Mucosa of rectum (tissue), 2 donors: ENCODE measurements around the gene SUN2.

Source experiments
- H3K27ac ChIP-seq, 2 donors: one replicate each; pipeline ENCODE4 v1.7.0; 2013; ENCODE audit warnings: inconsistent platforms in 2 of 2, low read depth in 2 of 2, low read length in 2 of 2
- H3K27me3 ChIP-seq, 2 donors: one replicate each; pipeline ENCODE4 v1.7.0; 2013; ENCODE audit warnings: low read length in 2 of 2; ENCODE audit not compliant: control insufficient read depth in 2 of 2, insufficient read depth in 2 of 2
- H3K36me3 ChIP-seq, 2 donors: one replicate each; pipeline ENCODE4 v1.7.0; 2013; ENCODE audit warnings: low read length in 2 of 2; ENCODE audit not compliant: control insufficient read depth in 2 of 2, insufficient read depth in 2 of 2
- H3K4me1 ChIP-seq, 2 donors: one replicate each; pipeline ENCODE4 v1.7.0; 2013; ENCODE audit warnings: low read length in 2 of 2, mild to moderate bottlenecking in 1 of 2; ENCODE audit not compliant: control insufficient read depth in 2 of 2, insufficient read depth in 2 of 2
- H3K4me3 ChIP-seq, 2 donors: one replicate each; pipeline ENCODE4 v1.7.0; 2013; ENCODE audit warnings: low read length in 2 of 2
- H3K9ac ChIP-seq, 2 donors: one replicate each; pipeline ENCODE4 v1.7.0; 2013; ENCODE audit warnings: low read length in 2 of 2, low read depth in 1 of 2, mild to moderate bottlenecking in 1 of 2
- H3K9me3 ChIP-seq, 2 donors: one replicate each; pipeline ENCODE4 v1.7.0; 2013; ENCODE audit warnings: low read length in 2 of 2; ENCODE audit not compliant: control insufficient read depth in 2 of 2
- donor health status: healthy.
- donor health status: Normal muscosa, but diverticular disease.

Gene SUN2

DNA sequence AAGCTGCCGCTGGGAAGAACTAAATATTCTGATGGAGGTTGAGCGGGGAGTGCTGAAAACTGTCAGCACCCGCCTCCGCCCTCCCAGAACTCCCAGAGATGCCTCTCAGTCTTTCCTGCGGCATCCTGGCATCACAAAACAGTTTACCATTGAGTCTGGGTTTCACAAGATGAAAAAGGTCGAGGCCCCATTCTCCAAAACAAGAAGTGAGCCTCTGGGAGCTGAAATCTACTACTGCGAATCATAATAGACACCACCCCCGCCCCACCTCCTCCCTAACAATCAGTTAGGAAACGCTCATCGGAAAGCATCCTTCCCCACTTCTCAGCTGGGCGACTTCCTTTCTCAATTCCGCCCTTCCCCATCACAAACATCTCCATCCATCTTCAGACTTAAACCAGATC is 1.0 kb downstream of the SUN2 start:
- Histone ChIP-seq H3K27me3 (no peaks in the 10 kb centered on the region), H3K4me3 (peak overlapping the region; percentile 71 to 82), H3K36me3 (peaks cover 27 to 32% of the 10 kb centered on the region in 2 donors), H3K27ac (peak overlapping the region; percentile 99 to 100), H3K4me1 (peaks cover 34% of the 10 kb centered on the region in 2 donors), H3K9me3 (no peaks in the 10 kb centered on the region), H3K9ac (peak overlapping the region; percentile 82 to 86)

DNA sequence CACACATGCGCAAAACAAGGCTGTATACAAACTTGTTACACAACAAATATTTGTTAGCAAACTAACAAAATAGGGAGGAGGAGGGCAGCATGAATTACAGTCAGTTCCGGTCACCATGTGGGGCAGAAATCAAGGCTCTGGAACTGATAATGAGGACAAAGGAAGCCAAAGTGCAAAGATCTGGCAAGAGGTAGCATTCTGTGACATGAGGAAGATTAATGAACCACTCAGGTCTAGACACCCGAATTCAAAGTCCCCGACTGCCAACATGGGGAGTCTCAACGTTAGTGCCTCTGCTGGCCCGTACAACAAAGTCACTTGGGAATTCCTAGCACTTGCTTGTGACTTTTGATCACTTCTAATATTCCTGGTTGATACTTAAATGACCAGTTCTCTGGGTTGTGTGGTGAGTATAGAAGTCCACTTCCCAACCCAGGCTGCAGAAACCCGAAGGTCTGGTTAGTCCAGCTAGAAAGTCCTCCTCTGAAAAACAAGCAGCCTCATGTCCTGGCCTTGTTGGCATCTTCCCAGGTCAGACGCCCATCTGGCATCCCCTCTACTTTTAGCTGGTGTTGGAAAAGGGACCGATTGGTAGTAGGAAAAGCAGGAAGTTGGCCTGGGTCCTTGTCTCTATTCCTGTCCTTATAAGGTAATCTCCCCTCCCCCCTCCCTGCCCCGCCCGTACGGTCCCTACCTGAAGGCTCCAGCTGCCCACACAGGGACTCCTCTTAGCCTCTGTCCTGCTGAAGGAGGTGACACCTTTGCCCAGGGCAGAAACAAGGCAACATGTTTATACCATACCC is 1.6 kb downstream of the SUN2 start:
- Histone ChIP-seq H3K36me3 (peaks cover 33 to 37% of the 10 kb centered on the region in 2 donors), H3K9ac (peak overlapping the region; percentile 81 to 82), H3K4me1 (peaks cover 34% of the 10 kb centered on the region in 2 donors), H3K27ac (peak overlapping the region; percentile 99 to 100), H3K9me3 (no peaks in the 10 kb centered on the region), H3K4me3 (peak overlapping the region; percentile 71 to 82), H3K27me3 (no peaks in the 10 kb centered on the region)

DNA sequence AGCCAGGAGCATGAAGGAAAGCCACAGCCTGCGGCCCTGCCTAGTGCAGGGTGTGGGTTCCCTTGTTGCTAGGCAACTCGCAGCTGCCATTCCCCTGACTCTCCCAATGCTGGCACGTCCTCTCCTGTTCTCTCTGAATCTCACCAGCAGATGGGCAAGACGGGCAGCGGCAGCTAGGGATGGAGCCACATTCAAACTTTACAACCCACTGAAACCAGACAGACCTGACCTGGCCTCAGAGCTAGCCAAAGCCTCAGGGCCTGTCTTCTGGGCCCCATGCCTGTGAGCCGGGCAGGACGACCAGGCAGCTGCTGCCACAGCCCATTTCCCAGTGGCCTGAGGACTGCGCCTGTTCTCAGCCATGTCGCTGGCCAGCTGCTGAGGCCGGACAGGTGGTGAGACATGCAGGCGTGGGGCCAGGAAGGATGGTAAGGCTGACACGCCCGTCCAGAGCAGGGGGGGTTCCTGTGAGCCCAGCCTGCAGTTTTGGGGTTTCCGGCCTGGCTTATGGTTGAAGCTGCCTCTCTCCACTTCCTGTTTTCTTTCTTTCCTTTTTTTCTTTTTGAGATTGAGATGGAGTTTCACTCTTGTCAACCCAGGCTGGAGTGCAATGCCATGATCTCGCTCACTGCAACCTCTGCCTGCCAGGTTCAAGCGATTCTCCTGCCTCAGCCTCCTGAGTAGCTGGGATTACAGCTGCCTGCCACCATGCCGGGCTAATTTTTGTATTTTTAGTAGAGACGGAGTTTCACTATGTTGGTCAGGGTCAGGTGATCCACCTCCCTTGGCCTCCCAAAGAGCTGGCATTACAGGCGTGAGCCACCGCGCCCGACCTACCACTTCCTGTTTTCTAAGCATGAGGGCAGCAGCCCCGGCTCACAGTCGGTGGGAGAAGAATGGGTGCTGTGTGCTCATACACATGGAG is 4.1 kb downstream of the SUN2 start:
- Histone ChIP-seq H3K27ac (peak overlapping the region; percentile 31 to 80), H3K4me3 (no peak overlapping the region), H3K4me1 (peaks cover 30 to 31% of the 10 kb centered on the region in 2 donors), H3K27me3 (no peaks in the 10 kb centered on the region), H3K9ac (no peak overlapping the region), H3K9me3 (no peaks in the 10 kb centered on the region), H3K36me3 (peaks cover 49 to 53% of the 10 kb centered on the region in 2 donors)

DNA sequence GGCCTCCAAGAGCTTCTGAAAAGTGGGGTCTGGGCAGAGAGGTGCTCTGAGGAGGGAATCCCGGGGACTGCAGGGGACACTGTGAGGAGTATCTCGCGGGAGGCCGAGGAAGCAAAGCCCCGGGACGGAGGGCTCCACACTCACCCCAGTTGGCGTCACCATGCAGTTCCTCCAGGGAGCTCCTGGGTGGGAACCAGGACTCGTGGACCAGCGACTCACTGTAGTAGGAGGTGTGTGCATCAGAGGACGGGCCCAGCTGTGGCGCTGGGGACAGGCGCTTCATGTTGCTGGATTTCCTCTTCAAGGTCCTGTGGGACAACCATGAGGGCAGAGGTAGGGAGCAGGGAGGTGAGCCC is 4.8 kb downstream of the SUN2 start:
- H3K27ac ChIP-seq = peak overlapping the region in 1 of 2 donors; percentile 80
- peaks cover 53% of the 10 kb centered on the region in 2 donors for H3K36me3 ChIP-seq
- no peaks in the 10 kb centered on the region for H3K9me3 ChIP-seq
- H3K4me1 ChIP-seq = peaks cover 27 to 28% of the 10 kb centered on the region in 2 donors
- no peak overlapping the region for H3K4me3 ChIP-seq
- no peak overlapping the region for H3K9ac ChIP-seq
- H3K27me3 ChIP-seq = no peaks in the 10 kb centered on the region

DNA sequence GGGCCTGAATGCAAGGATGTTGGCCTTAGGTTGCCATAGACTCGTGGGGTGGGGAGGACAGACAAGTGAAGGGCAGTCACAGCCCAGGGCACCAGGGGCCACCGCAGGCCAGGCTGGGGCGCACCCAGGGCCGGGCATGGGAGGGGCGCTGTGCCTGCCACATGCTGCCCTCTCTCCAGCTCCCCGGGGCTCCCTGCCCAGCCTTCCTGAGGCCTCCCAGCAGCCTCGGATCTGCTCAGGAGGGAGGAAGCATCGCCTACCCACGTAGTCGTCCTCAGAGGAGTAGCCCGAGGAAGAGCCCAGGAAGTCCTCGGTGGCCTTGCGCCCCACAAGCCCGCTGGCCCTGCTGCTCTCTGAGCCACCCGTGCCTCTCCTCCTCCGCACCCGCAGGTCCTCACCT is 5.2 kb downstream of the SUN2 start:
- peak overlapping the region in 1 of 2 donors; percentile 80 for H3K27ac ChIP-seq
- H3K9ac ChIP-seq = no peak overlapping the region
- peaks cover 55 to 57% of the 10 kb centered on the region in 2 donors for H3K36me3 ChIP-seq

DNA sequence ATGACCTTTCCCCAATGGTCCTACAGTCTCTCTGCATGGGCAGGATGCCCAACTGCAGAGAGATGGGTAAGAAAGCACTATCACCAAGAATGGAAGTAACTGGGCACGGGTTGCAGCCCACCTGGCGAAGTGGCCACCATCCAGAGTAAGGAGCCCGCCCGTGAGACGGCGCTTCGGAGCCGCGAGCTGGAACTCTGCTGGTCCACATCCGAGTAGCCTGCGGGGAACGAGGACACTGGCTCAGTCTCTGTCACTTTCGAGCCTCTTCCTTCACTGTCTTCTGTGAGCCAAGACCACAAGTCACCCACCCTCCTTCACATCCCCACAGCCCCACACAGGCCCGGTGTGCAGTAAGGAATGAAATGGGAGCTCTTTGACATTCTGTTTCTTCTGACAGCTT is 5.7 kb downstream of the SUN2 start:
- no peaks in the 10 kb centered on the region for H3K9me3 ChIP-seq
- H3K27ac ChIP-seq = peak overlapping the region in 1 of 2 donors; percentile 80
- H3K36me3 ChIP-seq = peaks cover 61 to 62% of the 10 kb centered on the region in 2 donors
- H3K9ac ChIP-seq = no peak overlapping the region
- peaks cover 28 to 30% of the 10 kb centered on the region in 2 donors for H3K4me1 ChIP-seq
- no peak overlapping the region for H3K4me3 ChIP-seq
- no peaks in the 10 kb centered on the region for H3K27me3 ChIP-seq

More for the DNA sequence above, 5.2 kb downstream of the SUN2 start:
- Histone ChIP-seq H3K27me3 (no peaks in the 10 kb centered on the region), H3K9me3 (no peaks in the 10 kb centered on the region), H3K4me1 (peaks cover 28 to 30% of the 10 kb centered on the region in 2 donors), H3K4me3 (no peak overlapping the region)

DNA sequence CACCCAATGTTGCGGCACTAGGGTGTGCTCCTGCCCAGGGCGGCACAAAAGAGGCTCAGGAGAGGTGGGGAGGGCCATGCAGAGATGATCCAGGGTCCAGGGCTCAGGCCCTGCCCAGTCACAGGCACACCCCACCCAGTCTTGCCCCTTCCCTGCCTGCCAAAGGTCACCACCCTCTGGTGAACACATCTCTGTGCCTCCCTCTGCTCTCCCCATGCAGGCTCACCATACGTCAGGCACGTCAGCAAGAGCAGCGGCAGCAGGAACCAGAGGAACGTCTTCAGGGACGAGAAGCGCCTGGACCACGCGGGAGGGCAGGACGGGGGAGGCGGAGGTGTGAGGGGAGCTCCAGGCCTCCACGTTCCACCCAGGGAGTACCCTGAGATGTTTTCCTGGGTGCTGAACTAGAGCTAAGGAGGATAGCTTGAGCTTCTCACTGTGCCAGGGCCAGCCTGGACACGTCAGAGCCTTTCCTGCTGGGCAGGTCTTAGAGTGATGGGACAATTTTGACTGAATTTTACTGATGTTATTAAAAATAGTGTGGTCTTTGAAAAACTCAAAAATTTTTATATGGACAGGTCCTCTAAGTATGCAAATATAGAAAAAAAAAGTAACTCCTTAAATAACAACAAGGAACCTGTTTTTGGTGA is 7.2 kb downstream of the SUN2 start:
- Histone ChIP-seq H3K4me3 (no peak overlapping the region), H3K36me3 (peaks cover 67 to 74% of the 10 kb centered on the region in 2 donors), H3K27me3 (no peaks in the 10 kb centered on the region), H3K4me1 (peaks cover 17 to 18% of the 10 kb centered on the region in 2 donors), H3K9ac (no peak overlapping the region), H3K27ac (no peak overlapping the region), H3K9me3 (no peaks in the 10 kb centered on the region)

DNA sequence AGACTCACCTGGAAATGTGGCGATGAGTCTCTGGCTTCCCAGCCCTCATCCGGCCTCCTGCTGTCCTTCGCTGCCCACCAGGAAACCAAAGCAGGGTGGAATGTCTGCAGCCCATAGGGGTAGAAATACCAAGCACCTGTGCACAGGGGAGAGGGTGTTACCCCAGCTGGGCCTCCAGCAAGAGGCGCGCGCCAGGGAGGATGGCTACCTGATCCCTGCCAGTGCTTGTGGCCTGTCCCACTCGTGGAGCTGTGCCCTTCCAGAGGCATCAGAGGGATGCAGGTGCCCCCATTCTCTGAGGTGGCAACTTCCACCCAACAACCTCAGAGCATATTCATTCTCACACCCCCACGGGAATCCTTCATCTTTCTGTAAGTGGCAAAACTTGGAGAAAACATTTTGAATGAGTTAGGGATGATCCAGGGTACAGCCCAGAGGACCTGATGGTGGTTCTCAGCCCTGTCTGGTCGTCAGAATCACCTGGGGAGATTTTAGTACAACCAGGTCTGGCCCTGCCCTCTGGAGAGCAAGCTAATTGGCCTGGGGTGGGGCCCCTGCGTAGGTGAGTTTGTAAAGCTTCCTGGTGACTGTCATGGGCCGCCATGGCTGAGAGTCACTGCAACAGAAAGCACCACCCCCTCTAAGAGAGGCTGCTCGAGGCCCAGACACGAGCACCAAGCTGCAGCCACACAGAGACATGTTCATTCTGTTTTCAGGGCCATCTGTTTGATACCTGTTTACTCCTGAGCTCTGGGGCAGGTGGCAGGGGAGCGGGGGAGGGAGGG is 9.9 kb downstream of the SUN2 start:
- H3K27me3 ChIP-seq = no peaks in the 10 kb centered on the region
- H3K36me3 ChIP-seq = peaks cover 73 to 85% of the 10 kb centered on the region in 2 donors
- no peaks in the 10 kb centered on the region for H3K9me3 ChIP-seq
- H3K4me3 ChIP-seq = no peak overlapping the region
- H3K4me1 ChIP-seq = peaks cover 4 to 8% of the 10 kb centered on the region in 2 donors
- peak overlapping the region in 1 of 2 donors; percentile 54 for H3K9ac ChIP-seq
- H3K27ac ChIP-seq = peak overlapping the region; percentile 35 to 52

DNA sequence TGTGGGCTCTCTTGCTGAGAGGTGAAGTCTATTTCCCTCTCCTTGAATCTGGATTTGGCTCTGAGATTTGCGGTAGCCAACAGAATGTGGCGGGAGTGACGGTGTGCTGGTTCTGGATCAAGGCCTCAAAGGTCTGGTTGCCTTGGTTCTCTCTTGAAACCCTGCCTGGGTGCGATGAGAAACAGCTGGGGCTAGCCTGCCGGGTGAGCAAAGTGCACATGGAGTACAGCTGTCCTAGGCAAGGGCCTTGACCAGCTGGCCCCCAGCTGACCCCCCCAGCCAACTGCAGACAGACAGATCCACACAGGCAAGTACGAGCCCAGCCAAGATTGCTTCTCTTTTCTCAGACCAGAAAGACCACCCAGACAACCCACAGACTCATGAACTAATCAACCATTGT is 10.8 kb downstream of the SUN2 start:
- H3K9ac ChIP-seq = no peak overlapping the region
- peaks cover 73 to 84% of the 10 kb centered on the region in 2 donors for H3K36me3 ChIP-seq

More for the DNA sequence above, 10.8 kb downstream of the SUN2 start:
- Histone ChIP-seq H3K4me1 (peaks cover 0 to 7% of the 10 kb centered on the region in 2 donors), H3K27me3 (no peaks in the 10 kb centered on the region), H3K27ac (no peak overlapping the region), H3K9me3 (no peaks in the 10 kb centered on the region), H3K4me3 (no peak overlapping the region)
